Osteocyte (in vitro differentiated cells): Measurements from ENCODE around the gene CADM1. TPM values are rescaled to one million over a fixed set of nuclear protein-coding genes. Genes with fewer than 3 reads are reported as not detected.

Source experiments
- DNase-seq: peaks from one replicate; pipeline ENCODE4 v3.0.0; 2021; ENCODE audit warnings: mixed read lengths; ENCODE audit not compliant: unreplicated experiment; ENCODE audit errors: extremely low spot score
- H3K27ac Mint-ChIP-seq: one replicate; pipeline ENCODE4 v1.8.0; 2021; ENCODE audit warnings: mild to moderate bottlenecking, mixed read lengths; ENCODE audit not compliant: unreplicated experiment
- H3K27me3 Mint-ChIP-seq: one replicate; pipeline ENCODE4 v1.8.0; 2021; ENCODE audit warnings: mixed read lengths; ENCODE audit not compliant: unreplicated experiment
- H3K36me3 Mint-ChIP-seq: one replicate; pipeline ENCODE4 v1.8.0; 2021; ENCODE audit warnings: mixed read lengths; ENCODE audit not compliant: unreplicated experiment
- H3K4me1 Mint-ChIP-seq: one replicate; pipeline ENCODE4 v1.8.0; 2021; ENCODE audit warnings: mixed read lengths; ENCODE audit not compliant: unreplicated experiment
- H3K4me3 Mint-ChIP-seq: one replicate; pipeline ENCODE4 v1.8.0; 2021; ENCODE audit warnings: mild to moderate bottlenecking, moderate library complexity, mixed read lengths; ENCODE audit not compliant: unreplicated experiment
- H3K9me3 Mint-ChIP-seq: one replicate; pipeline ENCODE4 v1.8.0; 2021; ENCODE audit warnings: mixed read lengths; ENCODE audit not compliant: unreplicated experiment
- CTCF ChIP-seq: fragments of 200-600 bp; sonication (generic); IDR thresholded peaks from 2 replicates; pipeline ENCODE4 v1.5.0; 2021; ENCODE audit warnings: antibody characterized with exemption, mild to moderate bottlenecking, moderate library complexity
- total RNA-seq: library from RNA; stranded (reverse); gene quantifications from 2 replicates; pipeline ENCODE4 v1.2.1, GENCODE V29; 2021

The CADM1 gene
- total RNA-seq, 1 donor from 2014 or later, result 24.2 TPM

- no peaks in the 10 kb centered on the region for H3K9me3 Mint-ChIP-seq
Measured at GRCh38 chr11:115421352-115421991, 82.7 kb downstream of the CADM1 start.

GRCh38 chr11:115420505-115420904, 83.7 kb downstream of the CADM1 start:
- Mint-ChIP-seq H3K27ac (no peak overlapping the region), H3K9me3 (no peaks in the 10 kb centered on the region), H3K27me3 (peaks cover 9% of the 10 kb centered on the region), H3K4me1 (peaks cover 10% of the 10 kb centered on the region), H3K36me3 (no peaks in the 10 kb centered on the region), H3K4me3 (no peak overlapping the region)
- no peak for DNase-seq
- no peak for TF ChIP-seq CTCF

More at GRCh38 chr11:115421352-115421991, 82.7 kb downstream of the CADM1 start:
- DNase-seq, result no peak
- no peak for TF ChIP-seq CTCF
- no peak overlapping the region for H3K27ac Mint-ChIP-seq
- no peaks in the 10 kb centered on the region for H3K36me3 Mint-ChIP-seq
- H3K4me3 Mint-ChIP-seq, result no peak overlapping the region
- H3K27me3 Mint-ChIP-seq, result peaks cover 3% of the 10 kb centered on the region
- H3K4me1 Mint-ChIP-seq, result peaks cover 10% of the 10 kb centered on the region

- no peak for DNase-seq
- no peak for TF ChIP-seq CTCF
- no peak overlapping the region for H3K4me3 Mint-ChIP-seq
- H3K9me3 Mint-ChIP-seq, result no peaks in the 10 kb centered on the region
- H3K36me3 Mint-ChIP-seq, result no peaks in the 10 kb centered on the region
- peaks cover 9% of the 10 kb centered on the region for H3K27me3 Mint-ChIP-seq
- H3K4me1 Mint-ChIP-seq, result peaks cover 10% of the 10 kb centered on the region
- H3K27ac Mint-ChIP-seq, result no peak overlapping the region
Measured at GRCh38 chr11:115418626-115419025, 85.6 kb downstream of the CADM1 start.

GRCh38 chr11:115418081-115418480, 86.1 kb downstream of the CADM1 start:
- no peak overlapping the region for H3K4me3 Mint-ChIP-seq
- H3K9me3 Mint-ChIP-seq, result no peaks in the 10 kb centered on the region
- peaks cover 10% of the 10 kb centered on the region for H3K4me1 Mint-ChIP-seq
- H3K36me3 Mint-ChIP-seq, result no peaks in the 10 kb centered on the region
- DNase-seq, result no peak
- no peak overlapping the region for H3K27ac Mint-ChIP-seq
- no peak for TF ChIP-seq CTCF
- H3K27me3 Mint-ChIP-seq, result peaks cover 9% of the 10 kb centered on the region

GRCh38 chr11:115411120-115411519, 93.1 kb downstream of the CADM1 start:
- Mint-ChIP-seq H3K9me3 (no peaks in the 10 kb centered on the region), H3K4me3 (no peak overlapping the region), H3K36me3 (no peaks in the 10 kb centered on the region), H3K27ac (no peak overlapping the region), H3K27me3 (peaks cover 11% of the 10 kb centered on the region), H3K4me1 (peaks cover 37% of the 10 kb centered on the region)
- no peak for DNase-seq
- TF ChIP-seq CTCF, result no peak
